ENCODE data around the gene MUC15.
"Not testable (repeated sequence)": the region's sequence is repeated elsewhere in the genome, so short reads cannot be mapped to it uniquely, and the experiment has no call there.

The MUC15 gene

GRCh38 chr11:26597899-26598298 is 25.8 kb upstream of the MUC15 start:
- FAIRE-seq: no peak
- TF ChIP-seq POLR2AphosphoS5 (IDR thresholded peaks at IDR 0.05; ENCODE audit: low read depth, low read length) (no peak), TAF1 (IDR thresholded peaks at IDR 0.05; ENCODE audit: low read depth, low read length) (no peak), SPI1 (IDR thresholded peaks at IDR 0.05; ENCODE audit: low read depth, low read length) (no peak), PAX5 (IDR thresholded peaks at IDR 0.05; ENCODE audit: insufficient read depth, low read length, severe bottlenecking) (no peak), POLR2A (IDR thresholded peaks at IDR 0.05; ENCODE audit: low read depth, low read length) (no peak), POU2F2 (IDR thresholded peaks at IDR 0.05; ENCODE audit: low read depth, low read length) (no peak)
- DNase-seq (ENCODE audit: insufficient read length, low spot score): no peak

GRCh38 chr11:26597049-26597689 is 25.1 kb upstream of the MUC15 start:
- DNase-seq (ENCODE audit: insufficient read length, low spot score); FAIRE-seq: not testable (repeated sequence)

GRCh38 chr11:26595207-26595865 is 23.3 kb upstream of the MUC15 start:
- FAIRE-seq; DNase-seq (ENCODE audit: insufficient read length, low spot score): not testable (repeated sequence)

- DNase-seq (ENCODE audit: insufficient read length, low spot score) (no peak), FAIRE-seq (no peak)
- TF ChIP-seq POU2F2 (IDR thresholded peaks at IDR 0.05; ENCODE audit: low read depth, low read length): no peak
- no peak for TF ChIP-seq POLR2AphosphoS5 (IDR thresholded peaks at IDR 0.05; ENCODE audit: low read depth, low read length)
- TF ChIP-seq SPI1 (IDR thresholded peaks at IDR 0.05; ENCODE audit: low read depth, low read length): no peak
- no peak for TF ChIP-seq TAF1 (IDR thresholded peaks at IDR 0.05; ENCODE audit: low read depth, low read length)
- no peak for TF ChIP-seq POLR2A (IDR thresholded peaks at IDR 0.05; ENCODE audit: low read depth, low read length)
- TF ChIP-seq PAX5 (IDR thresholded peaks at IDR 0.05; ENCODE audit: insufficient read depth, low read length, severe bottlenecking): no peak
These were observed 21.6 kb upstream of the MUC15 start for GRCh38 chr11:26593691-26594090.

- no peak for FAIRE-seq
- no peak for DNase-seq (ENCODE audit: insufficient read length, low spot score)
- TF ChIP-seq PAX5 (IDR thresholded peaks at IDR 0.05; ENCODE audit: insufficient read depth, low read length, severe bottlenecking): no peak
- no peak for TF ChIP-seq SPI1 (IDR thresholded peaks at IDR 0.05; ENCODE audit: low read depth, low read length)
- TF ChIP-seq POLR2AphosphoS5 (IDR thresholded peaks at IDR 0.05; ENCODE audit: low read depth, low read length): no peak
- no peak for TF ChIP-seq POLR2A (IDR thresholded peaks at IDR 0.05; ENCODE audit: low read depth, low read length)
- TF ChIP-seq TAF1 (IDR thresholded peaks at IDR 0.05; ENCODE audit: low read depth, low read length): no peak
- no peak for TF ChIP-seq POU2F2 (IDR thresholded peaks at IDR 0.05; ENCODE audit: low read depth, low read length)
These were observed 15.0 kb upstream of the MUC15 start for GRCh38 chr11:26587073-26587472.

- TF ChIP-seq POLR2AphosphoS5 (IDR thresholded peaks at IDR 0.05; ENCODE audit: low read depth, low read length): no peak
- TF ChIP-seq TAF1 (IDR thresholded peaks at IDR 0.05; ENCODE audit: low read depth, low read length): no peak
- TF ChIP-seq PAX5 (IDR thresholded peaks at IDR 0.05; ENCODE audit: insufficient read depth, low read length, severe bottlenecking): no peak
- no peak for TF ChIP-seq POLR2A (IDR thresholded peaks at IDR 0.05; ENCODE audit: low read depth, low read length)
- no peak for TF ChIP-seq POU2F2 (IDR thresholded peaks at IDR 0.05; ENCODE audit: low read depth, low read length)
- DNase-seq (ENCODE audit: insufficient read length, low spot score): no peak
- no peak for FAIRE-seq
These were observed 12.8 kb upstream of the MUC15 start for GRCh38 chr11:26584818-26585217.

- no peak for TF ChIP-seq POU2F2 (IDR thresholded peaks at IDR 0.05; ENCODE audit: low read depth, low read length)
- TF ChIP-seq TAF1 (IDR thresholded peaks at IDR 0.05; ENCODE audit: low read depth, low read length): no peak
- DNase-seq (ENCODE audit: insufficient read length, low spot score) (no peak), FAIRE-seq (no peak)
These were observed 11.5 kb upstream of the MUC15 start for GRCh38 chr11:26583550-26583949.

- no peak for TF ChIP-seq POLR2A (IDR thresholded peaks at IDR 0.05; ENCODE audit: low read depth, low read length)
- TF ChIP-seq POU2F2 (IDR thresholded peaks at IDR 0.05; ENCODE audit: low read depth, low read length): no peak
- no peak for TF ChIP-seq POLR2AphosphoS5 (IDR thresholded peaks at IDR 0.05; ENCODE audit: low read depth, low read length)
- TF ChIP-seq SPI1 (IDR thresholded peaks at IDR 0.05; ENCODE audit: low read depth, low read length): no peak
- TF ChIP-seq TAF1 (IDR thresholded peaks at IDR 0.05; ENCODE audit: low read depth, low read length): no peak
- TF ChIP-seq PAX5 (IDR thresholded peaks at IDR 0.05; ENCODE audit: insufficient read depth, low read length, severe bottlenecking): no peak
- DNase-seq (ENCODE audit: insufficient read length, low spot score) (no peak), FAIRE-seq (no peak)
These were observed 8.9 kb upstream of the MUC15 start for GRCh38 chr11:26580929-26581328.

GRCh38 chr11:26579683-26580082 is 7.6 kb upstream of the MUC15 start:
- no peak for TF ChIP-seq SPI1 (IDR thresholded peaks at IDR 0.05; ENCODE audit: low read depth, low read length)
- no peak for TF ChIP-seq POLR2AphosphoS5 (IDR thresholded peaks at IDR 0.05; ENCODE audit: low read depth, low read length)
- TF ChIP-seq POU2F2 (IDR thresholded peaks at IDR 0.05; ENCODE audit: low read depth, low read length): no peak
- TF ChIP-seq PAX5 (IDR thresholded peaks at IDR 0.05; ENCODE audit: insufficient read depth, low read length, severe bottlenecking): no peak
- no peak for TF ChIP-seq TAF1 (IDR thresholded peaks at IDR 0.05; ENCODE audit: low read depth, low read length)
- TF ChIP-seq POLR2A (IDR thresholded peaks at IDR 0.05; ENCODE audit: low read depth, low read length): no peak
- no peak for DNase-seq (ENCODE audit: insufficient read length, low spot score)
- FAIRE-seq: no peak

- TF ChIP-seq POLR2AphosphoS5 (IDR thresholded peaks at IDR 0.05; ENCODE audit: low read depth, low read length) (no peak), SPI1 (IDR thresholded peaks at IDR 0.05; ENCODE audit: low read depth, low read length) (no peak), POLR2A (IDR thresholded peaks at IDR 0.05; ENCODE audit: low read depth, low read length) (no peak), TAF1 (IDR thresholded peaks at IDR 0.05; ENCODE audit: low read depth, low read length) (no peak), PAX5 (IDR thresholded peaks at IDR 0.05; ENCODE audit: insufficient read depth, low read length, severe bottlenecking) (no peak), POU2F2 (IDR thresholded peaks at IDR 0.05; ENCODE audit: low read depth, low read length) (no peak)
- DNase-seq (ENCODE audit: insufficient read length, low spot score) (no peak), FAIRE-seq (no peak)
These were observed 7.1 kb upstream of the MUC15 start for GRCh38 chr11:26578998-26579661.
